A549 (cell line): ENCODE measurements around the gene HHIPL2. TPM values are rescaled to one million over a fixed set of nuclear protein-coding genes. Genes with fewer than 3 reads are reported as not detected.

Experiments used
- polyA plus RNA-seq, 4 experiments: library from polyadenylated mRNA; depleted of rRNA in 3 of 4; stranded (reverse); fragments of >200 nt; fragmentation: RNase III in 1 of 4; extraction: RNeasy Plus Mini Kit Qiagen cat#74134 plus additional on column Dnase treatment in 1 of 4; gene quantifications; 2 replicates in 3 of 4; 3 replicates in 1 of 4; pipeline ENCODE4 v1.2.3, GENCODE V29; 2011 to 2017
- small RNA-seq, 6 experiments: library from RNA; depleted of rRNA; stranded (forward); fragments of <200 nt; gene quantifications; one replicate each; pipeline ENCODE3, GENCODE V24; 2012

The HHIPL2 gene
- polyA plus RNA-seq, 2 of the 4 experiments (the other 2 are of a cell fraction) = 16.6 to 19.6 TPM

Small RNAs within 50 kb of the gene (small RNA-seq; reads per million reads assigned to genes)
- 0 reads per million in 6 experiments for gene RNU6-791P

Other genes starting within 250 kb of the HHIPL2 start
- gene TAF1A, start 41.8 kb upstream of the HHIPL2 start, polyA plus RNA-seq (2011; rRNA removed) = 16.0 and 21.7 TPM in 2 replicates
- 11.7 to 13.0 TPM (median 12.1 TPM) in 3 replicates for gene TAF1A, start 41.8 kb upstream of the HHIPL2 start, polyA plus RNA-seq (2017; fragmentation: RNase III; extraction: RNeasy Plus Mini Kit Qiagen cat#74134 plus additional on column Dnase treatment)
- gene MIA3, start 70.0 kb upstream of the HHIPL2 start, polyA plus RNA-seq (2011; rRNA removed) = 39.2 and 40.3 TPM in 2 replicates
- gene MIA3, start 70.0 kb upstream of the HHIPL2 start, polyA plus RNA-seq (2017; fragmentation: RNase III; extraction: RNeasy Plus Mini Kit Qiagen cat#74134 plus additional on column Dnase treatment) = 16.4 to 17.5 TPM (median 17.2 TPM) in 3 replicates
- gene AIDA, start 164.4 kb upstream of the HHIPL2 start, polyA plus RNA-seq (2011; rRNA removed) = 76.4 and 90.1 TPM in 2 replicates
- gene AIDA, start 164.4 kb upstream of the HHIPL2 start, polyA plus RNA-seq (2017; fragmentation: RNase III; extraction: RNeasy Plus Mini Kit Qiagen cat#74134 plus additional on column Dnase treatment) = 50.3 to 55.9 TPM (median 52.9 TPM) in 3 replicates
- gene BROX, start 164.5 kb upstream of the HHIPL2 start, polyA plus RNA-seq (2011; rRNA removed) = 9.9 and 15.0 TPM in 2 replicates
- gene BROX, start 164.5 kb upstream of the HHIPL2 start, polyA plus RNA-seq (2017; fragmentation: RNase III; extraction: RNeasy Plus Mini Kit Qiagen cat#74134 plus additional on column Dnase treatment) = 18.9 to 20.8 TPM (median 20.1 TPM) in 3 replicates
- gene FAM177B, start 189.1 kb upstream of the HHIPL2 start, polyA plus RNA-seq (2011; rRNA removed) = not detected in 2 replicates
- not detected in 3 replicates for gene FAM177B, start 189.1 kb upstream of the HHIPL2 start, polyA plus RNA-seq (2017; fragmentation: RNase III; extraction: RNeasy Plus Mini Kit Qiagen cat#74134 plus additional on column Dnase treatment)